ENCODE results near the gene EP400. TPM values are rescaled to one million over a fixed set of nuclear protein-coding genes. Genes with fewer than 3 reads are reported as not detected.

EP400 gene
- total and polyA plus RNA-seq, 2 of the 13 experiments (the other 11 are each of a cell fraction or from before 2014, with no cell fraction given): 4.9 to 5.0 TPM

DNA sequence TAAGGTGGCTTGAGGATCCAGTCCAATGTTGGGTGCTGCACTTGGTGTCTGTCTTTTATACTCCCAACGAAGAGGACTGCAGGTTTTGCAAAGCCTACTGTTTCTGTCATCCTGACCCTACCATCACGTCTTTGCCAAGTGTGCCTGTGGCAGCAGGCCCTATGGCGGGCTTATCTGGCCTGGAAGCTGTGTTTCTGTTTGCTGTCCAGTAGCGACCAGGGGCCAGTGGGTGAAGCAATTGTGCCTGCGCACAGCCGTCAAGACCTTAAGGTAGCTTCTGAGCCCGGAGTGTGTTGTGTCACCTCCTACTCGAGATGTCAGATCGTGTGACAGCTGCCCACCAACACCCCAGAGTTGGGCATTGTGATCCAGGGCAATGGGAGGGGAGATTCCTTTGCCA is 131.7 kb downstream of the EP400 start:
- Histone ChIP-seq H3K9me3 (ENCODE audit: low read length) (no peaks in the 10 kb centered on the region), H3K36me3 (replicated peaks in 1 of 2; ENCODE audit: control insufficient read depth in 1 of 2, insufficient read depth in 2 of 2, low read length in 2 of 2) (peaks cover 9 to 20% of the 10 kb centered on the region in 2 experiments), H3K27ac (ENCODE audit: extremely low read length, insufficient read depth, low read length) (peak overlapping the region; percentile 61), H3K4me2 (ENCODE audit: low read depth, low read length) (no peak overlapping the region), H3K4me1 (ENCODE audit: insufficient read depth, low read length) (peaks cover 42% of the 10 kb centered on the region), H3K27me3 (ENCODE audit: control insufficient read depth in 1 of 2, insufficient read depth in 2 of 2, low read length in 2 of 2) (no peaks in the 10 kb centered on the region), H2AFZ (ENCODE audit: low read length) (no peak overlapping the region), H4K20me1 (ENCODE audit: insufficient read depth, low read length) (peaks cover 11% of the 10 kb centered on the region; the same call in 1 of the 2 replicates), H3K9ac (ENCODE audit: insufficient read depth, low read depth, low read length) (no peak overlapping the region; the same call in 1 of the 2 replicates), H3K79me2 (ENCODE audit: insufficient read depth, low read length) (peaks cover 15% of the 10 kb centered on the region), H3K4me3 (replicated peaks in 1 of 3; ENCODE audit: insufficient read depth in 1 of 3, low read depth in 2 of 3, low read length in 3 of 3) (no peak overlapping the region)
- POLR2A ChIA-PET: no interaction called here
- DNase-seq (ENCODE audit: low spot score): no peak
- no TSS peak for BruUV-seq (replicated peaks)
- ATAC-seq: no peak
- FAIRE-seq: no peak
- TF ChIP-seq, protein P1, sequence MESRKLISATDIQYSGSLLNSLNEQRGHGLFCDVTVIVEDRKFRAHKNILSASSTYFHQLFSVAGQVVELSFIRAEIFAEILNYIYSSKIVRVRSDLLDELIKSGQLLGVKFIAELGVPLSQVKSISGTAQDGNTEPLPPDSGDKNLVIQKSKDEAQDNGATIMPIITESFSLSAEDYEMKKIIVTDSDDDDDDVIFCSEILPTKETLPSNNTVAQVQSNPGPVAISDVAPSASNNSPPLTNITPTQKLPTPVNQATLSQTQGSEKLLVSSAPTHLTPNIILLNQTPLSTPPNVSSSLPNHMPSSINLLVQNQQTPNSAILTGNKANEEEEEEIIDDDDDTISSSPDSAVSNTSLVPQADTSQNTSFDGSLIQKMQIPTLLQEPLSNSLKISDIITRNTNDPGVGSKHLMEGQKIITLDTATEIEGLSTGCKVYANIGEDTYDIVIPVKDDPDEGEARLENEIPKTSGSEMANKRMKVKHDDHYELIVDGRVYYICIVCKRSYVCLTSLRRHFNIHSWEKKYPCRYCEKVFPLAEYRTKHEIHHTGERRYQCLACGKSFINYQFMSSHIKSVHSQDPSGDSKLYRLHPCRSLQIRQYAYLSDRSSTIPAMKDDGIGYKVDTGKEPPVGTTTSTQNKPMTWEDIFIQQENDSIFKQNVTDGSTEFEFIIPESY (CRISPR knock-in tag; IDR thresholded peaks at IDR 0.05): peak; percentile 13; the same call in 1 of the 2 replicates
- TF ChIP-seq DMAP1 (CRISPR knock-in tag; IDR thresholded peaks at IDR 0.05) (no peak), FOXA1 (IDR thresholded peaks at IDR 0.05) (no peak), FOXA1 (CRISPR knock-in tag; IDR thresholded peaks at IDR 0.05) (no peak), ZNF674 (CRISPR knock-in tag; IDR thresholded peaks at IDR 0.05; ENCODE audit: low read depth) (no peak), SRSF1 (optimal IDR thresholded peaks at IDR 0.05; ENCODE audit: low read depth, low read length) (no peak), ZNF598 (CRISPR knock-in tag; IDR thresholded peaks at IDR 0.05; ENCODE audit: borderline replicate concordance) (no peak)
- TF ChIP-seq, protein P2, sequence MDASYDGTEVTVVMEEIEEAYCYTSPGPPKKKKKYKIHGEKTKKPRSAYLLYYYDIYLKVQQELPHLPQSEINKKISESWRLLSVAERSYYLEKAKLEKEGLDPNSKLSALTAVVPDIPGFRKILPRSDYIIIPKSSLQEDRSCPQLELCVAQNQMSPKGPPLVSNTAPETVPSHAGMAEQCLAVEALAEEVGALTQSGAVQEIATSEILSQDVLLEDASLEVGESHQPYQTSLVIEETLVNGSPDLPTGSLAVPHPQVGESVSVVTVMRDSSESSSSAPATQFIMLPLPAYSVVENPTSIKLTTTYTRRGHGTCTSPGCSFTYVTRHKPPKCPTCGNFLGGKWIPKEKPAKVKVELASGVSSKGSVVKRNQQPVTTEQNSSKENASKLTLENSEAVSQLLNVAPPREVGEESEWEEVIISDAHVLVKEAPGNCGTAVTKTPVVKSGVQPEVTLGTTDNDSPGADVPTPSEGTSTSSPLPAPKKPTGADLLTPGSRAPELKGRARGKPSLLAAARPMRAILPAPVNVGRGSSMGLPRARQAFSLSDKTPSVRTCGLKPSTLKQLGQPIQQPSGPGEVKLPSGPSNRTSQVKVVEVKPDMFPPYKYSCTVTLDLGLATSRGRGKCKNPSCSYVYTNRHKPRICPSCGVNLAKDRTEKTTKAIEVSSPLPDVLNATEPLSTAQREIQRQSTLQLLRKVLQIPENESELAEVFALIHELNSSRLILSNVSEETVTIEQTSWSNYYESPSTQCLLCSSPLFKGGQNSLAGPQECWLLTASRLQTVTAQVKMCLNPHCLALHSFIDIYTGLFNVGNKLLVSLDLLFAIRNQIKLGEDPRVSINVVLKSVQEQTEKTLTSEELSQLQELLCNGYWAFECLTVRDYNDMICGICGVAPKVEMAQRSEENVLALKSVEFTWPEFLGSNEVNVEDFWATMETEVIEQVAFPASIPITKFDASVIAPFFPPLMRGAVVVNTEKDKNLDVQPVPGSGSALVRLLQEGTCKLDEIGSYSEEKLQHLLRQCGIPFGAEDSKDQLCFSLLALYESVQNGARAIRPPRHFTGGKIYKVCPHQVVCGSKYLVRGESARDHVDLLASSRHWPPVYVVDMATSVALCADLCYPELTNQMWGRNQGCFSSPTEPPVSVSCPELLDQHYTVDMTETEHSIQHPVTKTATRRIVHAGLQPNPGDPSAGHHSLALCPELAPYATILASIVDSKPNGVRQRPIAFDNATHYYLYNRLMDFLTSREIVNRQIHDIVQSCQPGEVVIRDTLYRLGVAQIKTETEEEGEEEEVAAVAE (CRISPR knock-in tag; IDR thresholded peaks at IDR 0.05; ENCODE audit: borderline replicate concordance): no peak
- in situ Hi-C loops (cut with HindIII; ENCODE audit: extremely low pct_ligation_motif_present, low pct_unique_long_range_greater_than_20kb): no loop called here
- intact Hi-C loops (cut with micrococcal nuclease; ENCODE audit: unreplicated experiment): no loop called here
- WGBS (ENCODE audit: low lambda C conversion rate): 78% methylated on average over 7 of the region's 9 CpGs
- CTCF ChIA-PET (ENCODE audit: low intra/inter-chr PET ratio, low total read pairs): no interaction called here
